ENCODE results near the gene IFI27L2.
A peak's percentile ranks its signal among the peaks of the same experiment; 100 is the strongest.
"Not testable (repeated sequence)": the region's sequence is repeated elsewhere in the genome, so short reads cannot be mapped to it uniquely, and the experiment has no call there.

IFI27L2 gene

GRCh38 chr14:94129111-94129757 is at the start of gene IFI27L2:
Gene IFI27L2 (minus strand): TSS chr14:94129604. CDS start chr14:94129564, 40 bp downstream.
- peak; percentile 61 for DNase-seq

GRCh38 chr14:94177806-94178205 is 48.4 kb upstream of the IFI27L2 start:
- no peak for DNase-seq

GRCh38 chr14:94176808-94177207 is 47.4 kb upstream of the IFI27L2 start:
- DNase-seq = no peak

GRCh38 chr14:94175747-94176146 is 46.3 kb upstream of the IFI27L2 start:
- no peak for DNase-seq

GRCh38 chr14:94175011-94175745 is 45.8 kb upstream of the IFI27L2 start:
- DNase-seq = no peak

GRCh38 chr14:94174604-94175010 is 45.2 kb upstream of the IFI27L2 start:
- DNase-seq = no peak

GRCh38 chr14:94173885-94174603 is 44.6 kb upstream of the IFI27L2 start, which contains the start of gene PPP4R4:
Gene PPP4R4 (plus strand): TSS chr14:94174322. CDS start chr14:94174466, 144 bp downstream.
- peak; percentile 66 for DNase-seq

GRCh38 chr14:94173471-94173884 is 44.1 kb upstream of the IFI27L2 start:
- no peak for DNase-seq

GRCh38 chr14:94172545-94172944 is 43.1 kb upstream of the IFI27L2 start:
- DNase-seq = no peak

- DNase-seq = no peak
These were observed 41.8 kb upstream of the IFI27L2 start for GRCh38 chr14:94171208-94171607.

GRCh38 chr14:94170136-94170535 is 40.7 kb upstream of the IFI27L2 start:
- no peak for DNase-seq

GRCh38 chr14:94165744-94166143 is 36.3 kb upstream of the IFI27L2 start:
- DNase-seq = no peak

- DNase-seq = no peak
These were observed 35.5 kb upstream of the IFI27L2 start for GRCh38 chr14:94164685-94165431.

- DNase-seq = no peak
These were observed 34.4 kb upstream of the IFI27L2 start for GRCh38 chr14:94163796-94164195.

GRCh38 chr14:94162466-94162865 is 33.1 kb upstream of the IFI27L2 start:
- DNase-seq = no peak

- no peak for DNase-seq
These were observed 32.6 kb upstream of the IFI27L2 start for GRCh38 chr14:94161981-94162380.

- DNase-seq = no peak
These were observed 31.7 kb upstream of the IFI27L2 start for GRCh38 chr14:94161058-94161457.

GRCh38 chr14:94158239-94158883 is 29.0 kb upstream of the IFI27L2 start:
- no peak for DNase-seq

GRCh38 chr14:94157197-94157596 is 27.8 kb upstream of the IFI27L2 start:
- DNase-seq = no peak

- not testable (repeated sequence) for DNase-seq
These were observed 26.7 kb upstream of the IFI27L2 start for GRCh38 chr14:94156143-94156542.

GRCh38 chr14:94153750-94154342 is 24.4 kb upstream of the IFI27L2 start:
- DNase-seq = no peak

GRCh38 chr14:94152676-94153075 is 23.3 kb upstream of the IFI27L2 start:
- no peak for DNase-seq
